ENCODE data around the gene ARHGAP44.

Gene ARHGAP44

GRCh38 chr17:12898110-12898509 lies 108.8 kb downstream of the ARHGAP44 start:
- DNase-seq (ENCODE audit: low read depth, low spot score): no peak
- ChIA-PET POLR2A (no interaction called here), CTCF (no interaction called here)
- TF ChIP-seq CTCF (IDR thresholded peaks at IDR 0.05; ENCODE audit: insufficient read depth, low read length, missing control alignments): no peak
- H3K4me3 ChIP-seq (ENCODE audit: low read depth, low read length): no peak overlapping the region

GRCh38 chr17:12899604-12900003 lies 110.3 kb downstream of the ARHGAP44 start:
- no peak overlapping the region for H3K4me3 ChIP-seq (ENCODE audit: low read depth, low read length)
- no peak for TF ChIP-seq CTCF (IDR thresholded peaks at IDR 0.05; ENCODE audit: insufficient read depth, low read length, missing control alignments)
- ChIA-PET CTCF (no interaction called here), POLR2A (no interaction called here)
- DNase-seq (ENCODE audit: low read depth, low spot score): no peak

GRCh38 chr17:12900474-12900873 lies 111.2 kb downstream of the ARHGAP44 start:
- H3K4me3 ChIP-seq (ENCODE audit: low read depth, low read length): no peak overlapping the region
- POLR2A ChIA-PET: no interaction called here
- no peak for TF ChIP-seq CTCF (IDR thresholded peaks at IDR 0.05; ENCODE audit: insufficient read depth, low read length, missing control alignments)
- CTCF ChIA-PET: no interaction called here
- DNase-seq (ENCODE audit: low read depth, low spot score): no peak

GRCh38 chr17:12902046-12902445 lies 112.7 kb downstream of the ARHGAP44 start:
- ChIA-PET CTCF (no interaction called here), POLR2A (no interaction called here)
- DNase-seq (ENCODE audit: low read depth, low spot score): no peak
- no peak for TF ChIP-seq CTCF (IDR thresholded peaks at IDR 0.05; ENCODE audit: insufficient read depth, low read length, missing control alignments)
- H3K4me3 ChIP-seq (ENCODE audit: low read depth, low read length): no peak overlapping the region

- no peak for TF ChIP-seq CTCF (IDR thresholded peaks at IDR 0.05; ENCODE audit: insufficient read depth, low read length, missing control alignments)
- ChIA-PET POLR2A (no interaction called here), CTCF (no interaction called here)
- DNase-seq (ENCODE audit: low read depth, low spot score): no peak
- no peak overlapping the region for H3K4me3 ChIP-seq (ENCODE audit: low read depth, low read length)
Observed at GRCh38 chr17:12907477-12907876, 118.2 kb downstream of the ARHGAP44 start.

- ChIA-PET POLR2A (no interaction called here), CTCF (no interaction called here)
- no peak overlapping the region for H3K4me3 ChIP-seq (ENCODE audit: low read depth, low read length)
- TF ChIP-seq CTCF (IDR thresholded peaks at IDR 0.05; ENCODE audit: insufficient read depth, low read length, missing control alignments): no peak
- DNase-seq (ENCODE audit: low read depth, low spot score): no peak
Observed at GRCh38 chr17:12909046-12909445, 119.7 kb downstream of the ARHGAP44 start.
